GM19468 (cell line): ENCODE measurements around the gene FAM169A.
"Not testable (repeated sequence)": the region's sequence is repeated elsewhere in the genome, so short reads cannot be mapped to it uniquely, and the experiment has no call there.

Experiments used
- ATAC-seq: cut with Tn5 transposase; IDR thresholded peaks from one replicate; pipeline ENCODE4 v1.9.1; 2021; ENCODE audit warnings: mild to moderate bottlenecking, moderate library complexity, moderate number of reproducible peaks; ENCODE audit not compliant: unreplicated experiment; ENCODE audit errors: extremely low read depth

Gene FAM169A, protein sequence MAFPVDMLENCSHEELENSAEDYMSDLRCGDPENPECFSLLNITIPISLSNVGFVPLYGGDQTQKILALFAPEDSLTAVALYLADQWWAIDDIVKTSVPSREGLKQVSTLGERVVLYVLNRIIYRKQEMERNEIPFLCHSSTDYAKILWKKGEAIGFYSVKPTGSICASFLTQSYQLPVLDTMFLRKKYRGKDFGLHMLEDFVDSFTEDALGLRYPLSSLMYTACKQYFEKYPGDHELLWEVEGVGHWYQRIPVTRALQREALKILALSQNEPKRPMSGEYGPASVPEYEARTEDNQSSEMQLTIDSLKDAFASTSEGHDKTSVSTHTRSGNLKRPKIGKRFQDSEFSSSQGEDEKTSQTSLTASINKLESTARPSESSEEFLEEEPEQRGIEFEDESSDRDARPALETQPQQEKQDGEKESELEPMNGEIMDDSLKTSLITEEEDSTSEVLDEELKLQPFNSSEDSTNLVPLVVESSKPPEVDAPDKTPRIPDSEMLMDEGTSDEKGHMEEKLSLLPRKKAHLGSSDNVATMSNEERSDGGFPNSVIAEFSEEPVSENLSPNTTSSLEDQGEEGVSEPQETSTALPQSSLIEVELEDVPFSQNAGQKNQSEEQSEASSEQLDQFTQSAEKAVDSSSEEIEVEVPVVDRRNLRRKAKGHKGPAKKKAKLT

GRCh38 chr5:74865804-74866595 is at the start of gene FAM169A:
TSS of gene FAM169A (minus strand) at chr5:74866387. CDS start at chr5:74841676, 24,711 bp downstream.
- no peak for ATAC-seq

DNA sequence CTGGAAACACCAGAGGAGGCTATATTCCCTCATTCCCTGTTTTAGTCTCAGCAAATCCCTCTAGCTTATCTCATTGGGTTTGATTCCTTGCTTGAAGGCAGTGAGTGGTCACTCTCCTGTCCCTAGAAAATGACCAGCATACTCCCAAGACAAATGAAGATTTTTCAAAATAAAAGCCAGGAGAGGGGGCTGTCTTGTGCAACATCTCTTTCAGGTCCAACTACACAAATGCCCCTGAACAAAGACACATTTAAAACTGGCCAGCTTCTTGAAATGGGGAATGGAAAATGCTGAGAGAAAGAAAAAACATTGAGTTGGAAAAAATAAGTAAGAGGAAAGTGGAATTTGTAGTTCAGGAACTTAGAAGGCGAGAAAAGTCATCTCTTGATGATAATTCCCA is 49.3 kb upstream of the FAM169A start:
- no peak for ATAC-seq

- ATAC-seq = not testable (repeated sequence)
Measured at GRCh38 chr5:74911421-74911820, 45.2 kb upstream of the FAM169A start.

- ATAC-seq = not testable (repeated sequence)
Measured at GRCh38 chr5:74909888-74910287, 43.7 kb upstream of the FAM169A start.

GRCh38 chr5:74908237-74908636 is 42.0 kb upstream of the FAM169A start:
- not testable (repeated sequence) for ATAC-seq

DNA sequence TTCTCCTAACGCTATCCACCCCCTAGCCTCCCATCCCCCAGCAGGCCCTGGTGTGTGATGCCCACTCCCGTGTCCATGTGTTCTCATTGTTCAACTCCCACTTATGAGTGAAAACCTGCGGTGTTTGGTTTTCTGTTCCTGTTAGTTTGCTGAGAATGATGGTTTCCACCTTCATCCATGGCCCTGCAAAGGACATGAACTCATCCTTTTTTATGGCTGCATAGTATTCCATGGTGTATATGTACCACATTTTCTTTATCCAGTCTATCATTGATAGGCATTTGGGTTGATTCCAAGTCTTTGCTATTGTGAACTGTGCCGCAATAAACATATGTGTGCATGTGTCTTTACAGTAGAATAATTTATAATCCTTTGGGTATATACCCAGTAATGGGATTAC is 38.5 kb upstream of the FAM169A start:
- ATAC-seq = not testable (repeated sequence)

DNA sequence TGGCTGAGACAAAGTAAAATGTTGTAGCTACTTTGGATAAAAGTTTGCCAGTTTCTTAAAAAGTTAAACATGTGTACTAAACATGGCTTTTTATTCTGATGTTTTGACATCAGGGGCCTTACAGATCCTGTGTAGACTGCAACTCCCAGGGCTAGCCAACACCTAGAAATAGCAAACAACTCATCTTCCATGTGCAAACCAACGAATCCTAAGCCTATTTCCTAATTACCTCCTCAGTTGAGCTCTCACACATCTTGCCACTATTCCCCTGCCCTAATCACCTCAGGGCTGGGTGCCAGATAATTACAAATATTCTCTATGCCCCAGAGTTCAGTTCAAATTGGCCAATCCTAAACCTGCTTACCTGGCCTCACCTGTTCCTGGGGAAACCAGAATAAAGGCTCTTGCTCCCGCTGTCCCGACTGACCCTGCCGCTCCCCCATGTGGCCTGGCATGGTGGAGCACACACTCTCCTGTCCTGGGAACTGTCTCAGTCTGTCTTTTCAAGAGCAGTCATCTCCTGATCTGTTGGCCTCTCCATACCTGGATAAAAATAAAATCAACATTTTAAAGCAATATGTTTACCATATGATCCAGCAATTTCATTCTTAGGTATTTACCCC is 37.1 kb upstream of the FAM169A start:
- ATAC-seq = no peak

- no peak for ATAC-seq
Measured at GRCh38 chr5:74897049-74897448, 30.9 kb upstream of the FAM169A start.

DNA sequence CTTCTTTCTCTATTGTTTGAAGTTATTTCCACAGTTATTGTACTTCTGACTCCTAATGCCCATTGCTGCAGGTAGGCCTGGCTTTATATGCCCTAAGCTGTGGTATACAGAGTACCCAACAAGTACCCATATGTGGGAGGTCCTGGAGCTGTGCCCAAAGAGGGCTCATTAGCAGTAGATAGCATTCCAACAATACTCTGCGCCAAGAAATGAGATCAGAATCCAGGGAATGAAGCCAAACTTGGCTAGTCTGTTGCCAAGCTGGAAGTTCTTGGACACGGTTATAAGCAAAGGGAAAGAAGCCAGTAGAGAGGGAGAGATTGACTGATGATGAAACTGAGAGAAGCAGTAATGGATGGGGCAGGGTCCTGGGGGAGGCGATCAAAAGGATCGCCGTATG is 29.7 kb upstream of the FAM169A start:
- ATAC-seq = no peak

GRCh38 chr5:74894351-74894750 is 28.2 kb upstream of the FAM169A start:
- ATAC-seq = no peak

DNA sequence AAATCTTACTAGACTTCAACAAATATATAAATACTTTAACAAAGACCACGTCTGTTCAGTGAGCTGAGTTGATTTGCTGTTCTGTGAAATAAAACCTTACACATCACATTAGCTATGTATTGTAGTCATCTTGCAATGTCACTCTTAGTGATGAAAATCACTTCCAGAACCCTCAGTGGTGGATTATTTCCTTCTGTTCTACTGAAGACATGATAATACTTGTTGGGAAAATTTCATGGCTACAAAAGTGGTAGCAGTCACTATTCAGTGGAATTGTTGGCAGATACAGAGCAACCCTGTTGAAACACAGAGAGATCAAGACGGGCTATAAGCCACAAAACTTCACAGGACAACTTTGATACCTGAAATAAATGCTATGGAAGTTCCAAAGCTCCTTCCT is 26.7 kb upstream of the FAM169A start:
- no peak for ATAC-seq

DNA sequence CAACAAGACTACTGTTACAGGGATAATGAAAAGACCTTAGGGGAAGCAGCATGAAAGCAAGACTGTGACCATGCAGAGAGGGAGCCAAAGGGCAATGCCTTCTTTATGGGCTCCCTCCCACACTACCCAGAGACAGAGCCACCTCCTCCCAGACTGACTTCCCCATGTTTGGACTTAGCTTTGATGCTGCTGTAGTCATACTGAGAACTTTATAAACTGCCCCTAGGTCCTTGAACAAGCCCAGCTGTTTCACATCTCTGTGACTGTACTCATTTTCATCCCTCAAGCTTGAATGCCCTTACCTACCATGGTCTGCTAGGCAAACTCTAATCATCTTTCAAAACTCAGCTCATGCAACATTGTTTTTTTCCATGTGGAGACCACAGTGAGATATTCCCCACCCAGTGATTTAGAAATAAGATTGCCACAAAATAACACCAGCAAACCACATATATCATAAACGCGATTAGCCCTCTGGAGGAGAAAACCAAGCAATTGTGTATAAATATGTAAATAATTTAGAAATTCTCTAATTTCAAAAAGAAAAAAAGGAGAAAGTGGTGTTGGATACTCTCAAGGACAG is 23.4 kb upstream of the FAM169A start:
- peak; percentile 73 for ATAC-seq

DNA sequence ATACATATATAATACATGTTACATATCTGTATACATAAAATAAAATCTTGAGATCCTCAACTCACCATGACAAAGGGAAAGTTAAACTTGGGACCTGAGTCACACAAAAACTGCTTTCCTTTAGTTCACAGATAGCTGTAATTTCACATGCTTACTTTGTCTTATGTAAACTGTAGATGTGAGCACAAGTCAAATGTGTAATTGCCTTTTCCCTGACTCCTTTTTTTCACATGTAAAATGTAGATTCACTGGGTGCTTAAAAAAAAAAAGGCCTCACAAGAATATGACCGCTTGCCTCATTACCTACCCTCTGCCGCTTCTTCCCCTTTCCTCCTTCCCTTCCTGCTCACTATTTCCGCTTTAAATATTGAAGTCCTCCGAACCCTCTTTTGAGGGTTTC is 21.9 kb upstream of the FAM169A start:
- no peak for ATAC-seq

- ATAC-seq = no peak
Measured at GRCh38 chr5:74885170-74885569, 19.0 kb upstream of the FAM169A start.

GRCh38 chr5:74882379-74883134 is 16.4 kb upstream of the FAM169A start:
- ATAC-seq = not testable (repeated sequence)

DNA sequence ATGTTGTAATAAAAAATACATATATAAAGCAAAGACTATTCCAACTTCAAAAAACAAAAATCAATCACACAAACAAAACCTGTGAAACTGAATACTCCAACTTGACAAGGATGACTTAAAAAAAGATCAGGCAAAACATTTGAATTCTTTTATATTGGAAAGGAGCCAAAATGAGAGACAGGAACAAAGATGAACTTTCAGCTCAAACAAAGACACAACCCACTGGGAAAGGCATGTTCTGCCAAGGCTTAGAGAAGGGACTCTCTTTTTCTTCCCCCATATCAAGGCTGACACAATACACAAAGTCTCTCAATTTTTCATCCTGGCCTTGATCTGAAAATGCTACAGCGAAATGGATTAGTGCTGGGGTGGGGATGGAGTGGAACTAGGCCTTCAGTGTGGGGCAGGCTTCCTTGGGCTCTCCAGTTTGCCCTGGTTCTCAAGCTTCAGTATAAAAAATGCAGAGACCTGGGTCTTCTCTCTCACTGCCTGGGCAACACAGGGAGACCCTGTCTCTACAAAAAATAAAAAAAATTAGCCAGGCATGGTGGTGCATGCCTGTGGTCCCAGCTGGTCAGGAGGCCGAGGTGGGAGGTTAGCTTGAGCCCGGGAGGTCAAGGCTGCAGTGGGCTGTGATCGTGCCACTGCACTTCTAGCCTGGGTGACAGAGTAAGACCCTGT is 11.6 kb upstream of the FAM169A start:
- ATAC-seq = no peak

- no peak for ATAC-seq
Measured at GRCh38 chr5:74875994-74876791, 10.0 kb upstream of the FAM169A start.
